Measurements from ENCODE around the gene KCTD2. TPM values are rescaled to one million over a fixed set of nuclear protein-coding genes. Genes with fewer than 3 reads are reported as not detected.
A peak's percentile ranks its signal among the peaks of the same experiment; 100 is the strongest.
"Not testable (repeated sequence)": the region's sequence is repeated elsewhere in the genome, so short reads cannot be mapped to it uniquely, and the experiment has no call there.

Gene KCTD2
- polyA plus RNA-seq, 1 donor = 25.1 TPM

- no peak for DNase-seq
Measured at GRCh38 chr17:75051941-75052340, 4.9 kb downstream of the KCTD2 start.

GRCh38 chr17:75059369-75060345 lies 12.6 kb downstream of the KCTD2 start:
- peak; percentile 64 for DNase-seq

GRCh38 chr17:75060434-75061054 lies 13.5 kb downstream of the KCTD2 start:
- DNase-seq = no peak

- no peak for DNase-seq
Measured at GRCh38 chr17:75061055-75061438, 14.0 kb downstream of the KCTD2 start.

GRCh38 chr17:75061618-75062017 lies 14.6 kb downstream of the KCTD2 start:
- no peak for DNase-seq

GRCh38 chr17:75063201-75063600 lies 16.2 kb downstream of the KCTD2 start:
- no peak for DNase-seq

- no peak for DNase-seq
Measured at GRCh38 chr17:75063626-75064025, 16.6 kb downstream of the KCTD2 start.

- DNase-seq = no peak
Measured at GRCh38 chr17:75064040-75064439, 17.0 kb downstream of the KCTD2 start.

GRCh38 chr17:75064460-75064859 lies 17.4 kb downstream of the KCTD2 start:
- no peak for DNase-seq

GRCh38 chr17:75064867-75065561 lies 18.0 kb downstream of the KCTD2 start:
- DNase-seq = no peak

GRCh38 chr17:75065562-75066151 lies 18.6 kb downstream of the KCTD2 start:
- no peak for DNase-seq

- no peak for DNase-seq
Measured at GRCh38 chr17:75067856-75068255, 20.8 kb downstream of the KCTD2 start.

GRCh38 chr17:75068750-75069149 lies 21.7 kb downstream of the KCTD2 start:
- no peak for DNase-seq

GRCh38 chr17:75069783-75070182 lies 22.8 kb downstream of the KCTD2 start:
- DNase-seq = no peak

- DNase-seq = not testable (repeated sequence)
Measured at GRCh38 chr17:75071478-75072271, 24.6 kb downstream of the KCTD2 start.

GRCh38 chr17:75072909-75073308 lies 25.9 kb downstream of the KCTD2 start:
- DNase-seq = not testable (repeated sequence)

- DNase-seq = no peak
Measured at GRCh38 chr17:75073618-75074047, 26.6 kb downstream of the KCTD2 start.

- peak; percentile 74 for DNase-seq
Measured at GRCh38 chr17:75074532-75074931, 27.5 kb downstream of the KCTD2 start.

- no peak for DNase-seq
Measured at GRCh38 chr17:75075597-75076336, 28.7 kb downstream of the KCTD2 start.

- DNase-seq = no peak
Measured at GRCh38 chr17:75077072-75077495, 30.1 kb downstream of the KCTD2 start.

Measured in hindlimb muscle (tissue), 1 donor.